GM21786 (cell line): ENCODE results near the gene ADAM11.

Experiments
- ATAC-seq: cut with Tn5 transposase; IDR thresholded peaks from one replicate; pipeline ENCODE4 v1.9.1; 2021; ENCODE audit not compliant: unreplicated experiment

The ADAM11 gene

DNA sequence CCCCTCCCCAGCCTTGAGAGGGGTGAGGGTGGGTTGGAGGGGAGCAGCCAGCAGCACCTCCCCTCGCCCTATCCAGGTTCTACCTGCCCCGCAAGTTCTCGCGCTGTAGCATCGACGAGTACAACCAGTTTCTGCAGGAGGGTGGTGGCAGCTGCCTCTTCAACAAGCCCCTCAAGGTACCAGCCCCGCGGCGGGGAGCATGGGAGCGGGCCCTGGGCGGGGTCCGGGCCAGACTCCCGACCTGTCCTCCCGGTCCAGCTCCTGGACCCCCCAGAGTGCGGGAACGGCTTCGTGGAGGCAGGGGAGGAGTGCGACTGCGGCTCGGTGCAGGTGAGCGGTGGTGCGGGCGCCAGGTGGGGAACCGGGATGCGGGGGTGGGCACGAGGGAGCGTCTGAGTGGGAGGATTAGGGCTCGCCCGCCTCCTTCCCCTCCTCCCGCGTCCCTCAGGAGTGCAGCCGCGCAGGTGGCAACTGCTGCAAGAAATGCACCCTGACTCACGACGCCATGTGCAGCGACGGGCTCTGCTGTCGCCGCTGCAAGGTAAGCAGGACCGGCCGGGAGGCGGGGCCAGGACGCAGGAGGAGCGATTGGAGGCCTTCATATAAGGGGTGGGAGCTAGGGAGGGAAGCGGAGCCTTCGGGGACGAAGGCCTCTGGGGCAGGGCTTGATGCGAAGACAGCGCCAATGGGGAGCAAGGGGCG is 16.5 kb downstream of the ADAM11 start:
- ATAC-seq, result peak; percentile 83

DNA sequence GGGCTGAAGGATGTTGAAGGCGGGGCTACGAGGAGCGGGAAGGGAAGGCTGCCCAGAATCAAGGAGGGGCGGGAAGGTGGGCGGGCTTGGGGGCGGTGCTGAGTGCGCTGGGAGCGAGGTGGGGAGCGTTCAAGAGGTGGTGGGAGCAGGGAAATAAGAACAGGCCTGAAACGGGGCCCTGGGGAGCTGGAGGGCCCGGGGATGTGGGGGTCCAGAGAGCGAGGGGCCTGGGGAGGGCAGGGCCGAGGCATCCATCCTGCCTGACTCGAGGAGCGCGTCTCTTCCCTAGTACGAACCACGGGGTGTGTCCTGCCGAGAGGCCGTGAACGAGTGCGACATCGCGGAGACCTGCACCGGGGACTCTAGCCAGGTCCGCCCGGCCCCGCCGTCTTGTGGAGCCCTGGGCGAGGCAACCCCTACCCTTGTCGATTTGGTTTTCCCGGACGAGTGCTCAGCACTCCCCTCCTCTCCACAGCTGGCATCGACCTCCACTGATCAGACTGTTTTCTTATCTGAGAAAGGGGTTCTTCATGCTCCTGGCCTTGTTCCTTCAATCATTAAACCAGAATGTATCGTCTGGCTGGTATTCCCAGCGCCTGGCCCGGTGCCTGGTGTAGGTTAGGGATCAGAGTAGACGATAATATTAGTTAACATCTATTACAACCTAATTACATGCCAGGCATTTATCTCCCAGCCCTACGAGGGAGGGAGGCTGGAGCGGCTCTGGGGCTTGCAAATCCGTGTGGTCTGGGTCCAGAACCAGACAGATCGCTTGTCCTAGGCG is 17.2 kb downstream of the ADAM11 start:
- ATAC-seq, result peak; percentile 3

DNA sequence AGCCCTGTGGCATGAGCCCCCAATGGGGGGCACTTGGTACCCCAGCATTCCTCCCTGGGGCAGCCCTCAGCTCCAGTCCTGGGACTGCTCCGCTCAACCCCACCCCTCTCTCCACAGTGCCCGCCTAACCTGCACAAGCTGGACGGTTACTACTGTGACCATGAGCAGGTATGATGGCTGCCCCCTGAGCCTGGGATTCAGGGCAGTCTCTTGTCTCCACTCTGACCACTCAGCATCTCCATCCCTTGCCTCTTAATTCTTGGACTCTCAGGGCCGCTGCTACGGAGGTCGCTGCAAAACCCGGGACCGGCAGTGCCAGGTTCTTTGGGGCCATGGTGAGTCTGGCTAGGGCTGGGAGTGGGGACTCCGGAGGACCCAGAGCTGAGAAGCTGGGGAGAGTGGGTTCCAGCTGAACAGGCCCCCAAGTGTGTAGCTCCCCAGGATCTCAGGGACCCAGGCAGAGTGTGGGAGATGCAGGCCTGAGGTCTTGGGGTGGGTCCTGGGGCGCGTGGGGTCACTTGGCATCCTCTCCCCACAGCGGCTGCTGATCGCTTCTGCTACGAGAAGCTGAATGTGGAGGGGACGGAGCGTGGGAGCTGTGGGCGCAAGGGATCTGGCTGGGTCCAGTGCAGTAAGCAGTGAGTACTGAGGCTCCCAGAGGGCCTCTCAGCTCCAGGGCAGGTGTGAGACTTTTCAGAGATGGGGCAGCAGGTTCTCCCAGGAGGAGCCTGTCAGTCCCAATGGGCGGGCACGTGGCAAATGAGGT is 18.0 kb downstream of the ADAM11 start:
- ATAC-seq, result no peak

DNA sequence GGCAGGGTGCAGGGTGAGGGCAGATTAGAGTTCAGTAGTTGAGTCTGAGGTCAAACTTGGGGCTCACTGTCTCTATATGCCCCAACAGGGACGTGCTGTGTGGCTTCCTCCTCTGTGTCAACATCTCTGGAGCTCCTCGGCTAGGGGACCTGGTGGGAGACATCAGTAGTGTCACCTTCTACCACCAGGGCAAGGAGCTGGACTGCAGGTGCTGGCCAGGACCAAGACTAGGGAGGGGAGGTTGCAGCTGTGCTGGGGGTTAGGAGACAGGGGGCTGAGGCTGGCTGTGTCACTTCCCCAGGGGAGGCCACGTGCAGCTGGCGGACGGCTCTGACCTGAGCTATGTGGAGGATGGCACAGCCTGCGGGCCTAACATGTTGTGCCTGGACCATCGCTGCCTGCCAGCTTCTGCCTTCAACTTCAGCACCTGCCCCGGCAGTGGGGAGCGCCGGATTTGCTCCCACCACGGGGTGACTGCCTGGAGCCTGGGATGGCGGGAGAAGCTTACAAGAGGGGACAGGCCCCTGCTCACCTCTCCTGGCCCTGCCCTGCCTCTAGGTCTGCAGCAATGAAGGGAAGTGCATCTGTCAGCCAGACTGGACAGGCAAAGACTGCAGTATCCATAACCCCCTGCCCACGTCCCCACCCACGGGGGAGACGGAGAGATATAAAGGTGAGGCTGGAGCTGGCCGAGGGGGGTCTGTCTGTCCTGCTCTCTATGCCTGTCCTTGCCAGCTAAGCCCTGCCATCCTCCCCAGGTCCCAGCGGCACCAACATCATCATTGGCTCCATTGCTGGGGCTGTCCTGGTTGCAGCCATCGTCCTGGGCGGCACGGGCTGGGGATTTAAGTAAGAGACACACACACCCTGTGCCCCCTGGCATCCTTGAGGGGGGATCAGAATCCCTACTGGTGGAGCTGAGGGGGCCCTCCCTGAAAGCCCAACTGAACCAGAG is 18.9 kb downstream of the ADAM11 start:
- ATAC-seq, result no peak

DNA sequence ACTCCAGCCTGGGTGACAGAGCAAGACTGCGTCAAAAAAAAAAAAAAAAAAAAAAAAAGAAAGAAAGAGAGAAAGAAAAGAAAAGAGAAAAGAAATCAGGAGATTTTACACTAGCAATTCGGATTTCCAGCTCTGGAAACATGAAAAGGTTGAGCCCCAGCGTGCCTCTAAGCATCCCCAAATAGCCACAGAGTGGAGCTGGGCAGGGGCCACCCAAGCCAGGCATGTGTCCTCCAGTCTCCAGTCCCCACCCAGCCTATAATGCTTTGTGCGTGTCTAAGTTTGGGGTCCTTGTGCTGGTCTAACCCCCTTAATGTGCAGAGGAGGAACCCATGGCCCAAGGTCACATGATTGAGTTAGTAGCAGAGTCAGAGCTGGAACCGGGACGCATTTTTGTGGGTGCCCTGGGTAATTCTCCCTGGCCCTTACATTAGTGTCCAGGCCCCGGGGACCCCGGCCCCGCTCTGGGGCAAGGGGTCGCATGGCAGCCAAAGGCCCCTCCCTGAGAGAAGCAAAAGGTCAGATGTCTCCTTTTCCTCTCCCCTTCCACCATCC is 19.9 kb downstream of the ADAM11 start:
- no peak for ATAC-seq

DNA sequence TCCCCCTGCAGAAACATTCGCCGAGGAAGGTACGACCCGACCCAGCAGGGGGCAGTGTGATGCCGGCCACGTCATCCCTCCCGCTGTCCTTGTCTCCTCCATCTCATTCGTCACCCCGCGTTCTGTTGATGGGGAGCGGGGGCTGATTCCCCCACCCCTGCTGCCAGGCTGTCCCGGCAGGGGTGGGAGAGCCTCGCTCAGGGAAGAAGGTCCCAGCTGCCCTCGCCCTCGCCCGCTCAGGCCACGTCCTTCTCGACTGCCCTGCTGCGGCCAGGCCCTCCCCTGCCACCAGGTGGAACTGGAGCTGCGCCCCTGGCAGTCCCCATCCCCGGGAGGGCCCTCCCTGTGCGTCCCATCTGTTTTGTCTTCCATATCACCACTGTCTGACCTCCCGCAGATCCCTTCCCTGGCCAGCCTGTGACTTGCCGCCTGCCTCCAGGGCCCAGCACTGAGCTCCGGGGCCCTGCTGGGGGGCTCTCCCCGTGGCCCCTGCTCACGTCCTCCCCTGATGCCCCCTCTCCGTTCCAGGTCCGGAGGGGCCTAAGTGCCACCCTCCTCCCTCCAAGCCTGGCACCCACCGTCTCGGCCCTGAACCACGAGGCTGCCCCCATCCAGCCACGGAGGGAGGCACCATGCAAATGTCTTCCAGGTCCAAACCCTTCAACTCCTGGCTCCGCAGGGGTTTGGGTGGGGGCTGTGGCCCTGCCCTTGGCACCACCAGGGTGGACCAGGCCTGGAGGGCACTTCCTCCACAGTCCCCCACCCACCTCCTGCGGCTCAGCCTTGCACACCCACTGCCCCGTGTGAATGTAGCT is 20.6 kb downstream of the ADAM11 start:
- ATAC-seq, result no peak

DNA sequence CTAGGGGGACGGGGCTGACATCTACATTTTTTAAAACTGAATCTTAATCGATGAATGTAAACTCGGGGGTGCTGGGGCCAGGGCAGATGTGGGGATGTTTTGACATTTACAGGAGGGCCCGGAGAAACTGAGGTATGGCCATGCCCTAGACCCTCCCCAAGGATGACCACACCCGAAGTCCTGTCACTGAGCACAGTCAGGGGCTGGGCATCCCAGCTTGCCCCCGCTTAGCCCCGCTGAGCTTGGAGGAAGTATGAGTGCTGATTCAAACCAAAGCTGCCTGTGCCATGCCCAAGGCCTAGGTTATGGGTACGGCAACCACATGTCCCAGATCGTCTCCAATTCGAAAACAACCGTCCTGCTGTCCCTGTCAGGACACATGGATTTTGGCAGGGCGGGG is 21.4 kb downstream of the ADAM11 start:
- no peak for ATAC-seq

DNA sequence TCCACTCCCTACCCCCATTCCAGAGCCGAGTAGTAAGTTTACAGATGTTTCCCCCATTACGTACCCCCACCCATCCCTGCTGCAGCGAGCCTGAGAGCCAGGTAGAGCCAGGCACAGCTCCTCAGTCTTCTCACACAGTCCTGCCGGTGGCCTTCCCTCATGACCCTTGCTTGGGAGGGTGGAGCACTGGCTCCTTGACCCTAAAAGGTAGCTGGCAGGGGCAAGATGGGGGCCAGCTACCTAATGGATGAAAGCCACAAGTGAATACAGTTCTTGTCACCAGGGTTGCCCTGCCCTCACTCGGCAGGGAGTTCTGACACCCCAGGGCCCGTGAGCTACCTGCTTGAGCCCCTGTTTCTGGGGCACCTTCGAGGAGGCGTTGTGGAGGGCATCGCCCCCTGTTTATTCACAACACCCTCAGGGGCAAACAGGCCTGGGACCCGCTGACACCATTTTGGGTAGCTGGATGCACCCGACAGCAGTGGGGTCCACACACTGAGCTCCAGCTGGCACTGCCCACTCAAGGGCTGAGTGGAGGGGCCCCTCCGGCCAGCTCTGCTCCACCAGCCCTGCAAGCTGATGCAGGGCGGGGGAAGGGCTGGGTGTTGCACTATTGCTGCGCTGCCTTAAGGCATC is 22.2 kb downstream of the ADAM11 start:
- no peak for ATAC-seq

DNA sequence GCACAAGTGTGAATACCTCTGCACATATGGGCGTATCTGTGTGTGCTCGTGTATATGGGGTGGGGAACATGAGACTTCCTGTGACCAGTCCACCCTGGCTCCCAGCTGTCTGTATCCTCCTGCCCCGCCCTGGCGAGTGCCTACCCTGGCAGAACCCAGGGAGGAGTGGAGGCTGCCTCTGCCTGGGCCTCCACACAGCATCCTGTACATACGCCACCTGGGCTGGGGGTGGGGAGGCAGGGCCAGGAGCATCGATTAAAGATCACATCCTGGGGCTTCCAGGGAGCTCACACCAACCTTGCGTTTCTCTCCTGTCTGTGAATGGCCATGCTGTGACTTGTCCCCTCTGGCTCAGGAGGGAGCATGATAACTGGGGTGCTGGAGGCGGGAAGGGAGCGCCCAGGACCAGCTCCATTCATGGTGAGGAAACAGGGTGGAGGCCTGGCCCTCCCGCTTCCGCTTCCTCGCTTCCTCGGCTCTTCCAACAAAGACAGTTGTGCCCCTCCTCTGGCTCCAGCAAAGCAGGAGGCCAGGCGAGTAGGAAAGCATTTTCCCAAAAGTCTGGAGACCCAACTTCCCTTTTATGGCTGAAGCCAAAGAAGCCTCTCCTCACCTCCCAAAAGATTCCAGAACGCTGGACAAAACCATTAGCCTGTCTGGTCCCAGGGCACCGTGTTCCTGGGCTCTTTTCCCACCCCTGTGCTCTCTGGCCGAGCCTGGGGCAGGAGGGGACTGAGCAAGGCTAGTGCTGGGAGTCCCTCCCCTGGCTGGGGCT is 22.9 kb downstream of the ADAM11 start:
- ATAC-seq, result no peak

DNA sequence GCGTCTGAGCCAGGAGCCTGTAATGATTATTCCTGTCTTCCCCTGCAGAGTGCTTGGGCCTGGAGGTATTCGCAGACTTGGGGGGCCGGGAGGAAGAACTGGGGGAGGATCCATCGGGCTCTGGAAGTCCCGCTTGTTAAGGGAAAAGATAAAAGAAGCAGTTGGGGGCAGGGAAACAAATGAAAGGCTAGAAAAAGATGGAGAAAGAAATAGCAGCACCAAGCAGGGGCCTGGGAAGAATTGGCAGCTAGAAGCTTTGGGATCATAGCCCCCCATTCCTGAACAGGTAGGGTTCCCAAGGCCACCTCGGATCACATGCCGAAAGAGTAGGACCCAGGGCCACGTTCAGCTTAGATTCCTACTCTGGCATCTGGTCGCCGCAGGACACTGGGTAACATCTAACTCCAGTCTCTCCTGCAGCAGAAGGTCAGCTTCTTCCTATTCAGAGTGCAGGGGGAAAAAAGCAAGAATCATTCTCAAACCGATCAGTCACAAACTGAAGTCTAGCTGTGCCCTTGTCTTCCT is 23.6 kb downstream of the ADAM11 start:
- ATAC-seq, result no peak

DNA sequence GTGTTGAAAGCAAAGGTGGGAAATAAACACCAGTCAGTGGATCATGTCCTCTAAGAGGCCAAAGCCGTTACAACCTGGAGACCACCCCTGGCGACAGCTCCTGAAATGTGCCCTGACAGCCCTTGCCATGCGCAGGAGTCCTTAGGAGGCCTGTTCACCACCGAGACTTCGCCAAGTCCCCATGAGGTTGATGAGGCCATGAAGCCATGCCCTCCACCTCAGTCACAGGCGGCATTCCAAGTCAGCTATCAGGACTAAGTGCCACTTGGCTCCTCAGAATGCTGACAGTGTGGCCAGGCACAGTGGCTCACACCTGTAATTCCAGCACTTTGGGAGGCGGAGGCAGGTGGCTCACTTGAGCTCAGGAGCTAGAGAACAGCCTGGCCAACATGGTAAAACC is 27.1 kb downstream of the ADAM11 start:
- ATAC-seq, result no peak

DNA sequence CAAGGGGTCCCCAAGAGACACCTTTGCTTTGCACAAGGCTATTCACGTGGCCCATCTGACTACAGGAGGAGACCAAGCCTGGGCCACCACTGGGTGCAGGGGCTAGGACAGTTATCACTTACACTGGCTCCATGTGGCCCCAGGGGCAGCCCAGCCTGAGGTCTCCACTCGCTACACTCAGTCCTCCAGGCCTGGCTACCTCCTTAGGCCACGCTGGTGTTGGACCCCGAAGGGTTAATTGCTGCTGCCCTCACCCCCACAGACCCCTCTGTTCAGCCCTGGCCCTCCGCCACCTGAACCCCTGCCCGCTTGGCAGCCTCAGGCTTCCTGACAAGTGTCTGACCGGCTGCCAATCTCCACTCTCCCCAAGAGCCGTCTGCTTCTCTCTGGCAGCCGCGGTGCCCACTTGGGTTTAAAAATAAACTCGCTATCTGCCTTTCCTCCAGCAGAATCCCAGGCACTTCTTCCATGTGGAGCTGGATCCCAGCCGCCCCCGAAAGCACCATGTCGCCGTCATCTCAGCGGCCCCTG is 27.8 kb downstream of the ADAM11 start:
- ATAC-seq, result no peak

DNA sequence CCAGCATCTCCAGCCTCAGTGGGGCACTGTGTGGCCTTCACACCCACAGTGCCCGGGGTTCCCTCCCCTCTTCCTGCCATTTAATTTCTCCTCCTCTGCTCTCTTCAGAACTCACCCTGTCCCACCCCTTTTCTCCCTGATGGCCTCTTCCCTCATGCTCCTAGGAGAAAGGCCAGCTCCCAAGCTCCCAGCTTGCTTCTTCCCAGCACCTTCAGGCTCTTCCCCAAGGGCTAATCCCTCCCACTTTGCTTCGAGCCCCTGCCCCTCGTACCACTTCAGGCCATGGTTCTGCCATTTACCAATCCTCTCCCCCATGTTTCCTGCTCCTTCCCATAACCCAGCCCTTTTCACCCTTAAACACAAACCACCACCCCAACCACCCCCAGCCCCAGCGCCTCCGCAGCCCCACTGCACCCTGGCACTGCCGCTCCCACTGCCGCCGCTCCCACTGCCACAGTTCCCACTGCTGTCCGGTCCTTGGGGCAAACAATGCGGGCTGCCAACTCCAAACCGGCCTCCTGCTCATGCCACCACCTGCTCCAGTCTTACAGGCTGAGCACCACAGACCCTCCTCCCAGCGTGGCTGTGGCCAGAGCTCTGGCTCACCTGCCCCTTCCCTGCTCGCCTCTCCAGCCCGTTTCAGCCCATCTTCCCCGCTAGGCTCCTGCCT is 28.6 kb downstream of the ADAM11 start:
- ATAC-seq, result no peak

DNA sequence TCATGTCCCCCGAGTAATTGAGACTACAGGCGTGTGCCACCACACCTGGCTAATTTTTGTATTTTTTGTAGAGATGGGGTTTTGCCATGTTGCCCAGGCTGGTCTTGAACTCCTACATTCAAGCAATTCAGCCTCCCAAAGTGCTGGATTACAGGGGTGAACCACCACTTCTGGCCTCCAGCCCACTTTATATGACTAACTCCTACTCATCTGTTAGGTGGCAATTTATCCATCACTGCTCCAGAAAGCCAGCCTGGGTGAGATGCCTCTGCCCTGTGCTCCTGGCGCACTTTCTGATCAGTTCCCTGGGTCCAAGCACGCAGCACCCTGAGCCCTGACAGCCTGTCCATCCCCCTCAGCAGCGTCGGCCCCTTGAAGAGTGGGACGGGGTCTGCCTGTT is 29.4 kb downstream of the ADAM11 start:
- no peak for ATAC-seq

DNA sequence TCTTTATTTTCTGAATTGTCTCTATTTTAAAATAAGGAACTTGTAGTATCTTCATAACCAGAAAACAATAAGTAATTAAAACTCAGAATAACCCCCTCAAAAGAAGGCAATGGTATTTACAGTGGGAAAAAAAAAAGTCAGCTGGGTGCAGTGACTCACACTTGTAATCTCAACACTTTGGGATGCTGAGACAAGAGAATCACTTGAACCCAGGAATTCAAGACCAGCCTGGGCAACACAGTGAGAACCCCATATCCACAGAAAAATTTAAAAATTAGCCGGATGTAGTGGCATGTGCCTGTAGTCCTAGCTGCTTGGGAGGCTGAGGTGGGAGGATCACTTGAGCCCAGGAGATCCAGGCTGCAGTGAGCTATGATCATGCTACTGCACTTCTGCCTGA is 33.5 kb downstream of the ADAM11 start:
- no peak for ATAC-seq

DNA sequence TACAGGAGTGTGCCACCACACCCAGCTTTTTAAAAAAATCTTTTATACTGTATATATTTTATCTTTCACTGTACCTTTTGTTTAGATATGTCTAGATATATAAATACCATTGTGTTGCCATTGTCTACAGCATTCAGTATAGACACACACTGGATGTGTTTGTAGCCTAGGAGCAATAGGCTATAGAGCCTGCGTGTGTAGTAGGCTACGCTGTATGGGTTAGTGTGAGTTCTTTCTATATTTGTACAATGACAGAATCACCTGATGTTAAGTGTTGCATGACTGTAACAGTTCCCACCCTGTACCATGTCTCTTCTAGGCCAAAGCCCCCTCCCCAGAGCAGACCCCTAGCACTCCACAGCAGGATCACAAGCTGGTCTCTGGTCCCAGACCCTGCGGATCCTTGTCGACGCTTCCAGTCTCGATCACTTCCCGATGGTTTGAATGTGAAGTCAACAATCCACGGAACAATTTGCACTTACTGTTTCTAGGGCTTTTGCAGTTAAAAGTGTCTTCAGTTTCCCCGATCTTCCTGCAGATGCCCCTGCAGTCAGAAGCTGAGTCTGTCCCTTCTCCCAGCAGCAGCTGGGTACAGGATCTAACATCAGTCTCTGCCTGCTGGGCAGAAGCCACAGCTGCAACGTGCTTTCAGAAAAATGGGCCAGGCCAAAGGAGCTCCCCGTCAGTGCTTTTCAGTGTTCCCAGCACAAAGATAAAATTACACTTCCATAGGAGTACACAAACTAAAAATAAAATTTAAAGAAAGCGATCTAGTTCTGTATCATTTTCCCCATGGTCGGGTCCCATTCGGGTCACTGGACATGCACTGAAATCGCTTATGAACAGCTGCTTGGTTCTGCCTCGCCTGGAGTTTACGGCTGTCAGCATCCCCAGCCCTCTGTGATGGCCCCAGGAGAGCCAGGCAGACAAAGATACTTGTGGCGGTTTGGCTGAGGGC is 35.4 kb downstream of the ADAM11 start:
- no peak for ATAC-seq
